Measurements from ENCODE around the gene CPD.
"Not testable (repeated sequence)": the region's sequence is repeated elsewhere in the genome, so short reads cannot be mapped to it uniquely, and the experiment has no call there.

CPD gene

GRCh38 chr17:30443721-30444120 is 65.0 kb downstream of the CPD start:
- no peak for DNase-seq

- DNase-seq, result not testable (repeated sequence)
Observed at GRCh38 chr17:30446640-30447039, 67.9 kb downstream of the CPD start.

GRCh38 chr17:30449480-30449879 is 70.8 kb downstream of the CPD start:
- no peak for DNase-seq

- DNase-seq, result no peak
Observed at GRCh38 chr17:30450125-30451027, 71.6 kb downstream of the CPD start.

- DNase-seq, result no peak
Observed at GRCh38 chr17:30454635-30455034, 75.9 kb downstream of the CPD start.

- DNase-seq, result no peak
Observed at GRCh38 chr17:30458371-30458770, 79.6 kb downstream of the CPD start.

GRCh38 chr17:30458797-30459413 is 80.2 kb downstream of the CPD start:
- not testable (repeated sequence) for DNase-seq

- no peak for DNase-seq
Observed at GRCh38 chr17:30468465-30468864, 89.7 kb downstream of the CPD start.

GRCh38 chr17:30472238-30472890 is 93.6 kb downstream of the CPD start:
- no peak for DNase-seq

- DNase-seq, result no peak
Observed at GRCh38 chr17:30475206-30475605, 96.5 kb downstream of the CPD start.

- DNase-seq, result peak; percentile 25
Observed at GRCh38 chr17:30476726-30477082, 98.0 kb downstream of the CPD start.

GRCh38 chr17:30477083-30477773 is 98.5 kb downstream of the CPD start, which contains the start of gene GOSR1:
Gene GOSR1, plus strand, starts transcription at chr17:30477408. Its CDS starts 26 bp downstream, at chr17:30477434.
- peak; percentile 93 for DNase-seq

- no peak for DNase-seq
Observed at GRCh38 chr17:30477774-30478115, 99.0 kb downstream of the CPD start.

GRCh38 chr17:30482555-30482954 is 103.8 kb downstream of the CPD start:
- DNase-seq, result no peak

GRCh38 chr17:30483159-30483558 is 104.4 kb downstream of the CPD start:
- DNase-seq, result no peak

GRCh38 chr17:30493780-30494179 is 115.1 kb downstream of the CPD start:
- no peak for DNase-seq

GRCh38 chr17:30495586-30495985 is 116.9 kb downstream of the CPD start:
- DNase-seq, result no peak

- no peak for DNase-seq
Observed at GRCh38 chr17:30503558-30503957, 124.8 kb downstream of the CPD start.

- no peak for DNase-seq
Observed at GRCh38 chr17:30505868-30506417, 127.2 kb downstream of the CPD start.

- DNase-seq, result no peak
Observed at GRCh38 chr17:30506481-30506880, 127.8 kb downstream of the CPD start.

- DNase-seq, result no peak
Observed at GRCh38 chr17:30513346-30513745, 134.6 kb downstream of the CPD start.

- no peak for DNase-seq
Observed at GRCh38 chr17:30514895-30515596, 136.3 kb downstream of the CPD start.

All from activated naive CD4-positive, alpha-beta T cell treated with Interleukin-2 at 50 U/mL for 16 hours (primary cell).